H1 (cell line): ENCODE data around the gene MAP10. TPM values are rescaled to one million over a fixed set of nuclear protein-coding genes. Genes with fewer than 3 reads are reported as not detected.

Source experiments
- BCL11A ChIP-seq, 2 experiments: IDR thresholded peaks; one replicate each; pipeline ENCODE4 v1.6.1; 2011; ENCODE audit warnings: low read depth in 2 of 2, low read length in 2 of 2, mild to moderate bottlenecking in 2 of 2
- CBX5 ChIP-seq: fragments of 300-800, 300-1000 bp; sonication (generic); IDR thresholded peaks from 2 replicates; pipeline ENCODE4 v1.7.1; 2016; ENCODE audit warnings: antibody characterized with exemption, low read length, low read depth
- CREB1 ChIP-seq: IDR thresholded peaks from 2 replicates; pipeline ENCODE4 v1.6.1; 2012; ENCODE audit warnings: inconsistent platforms
- CTBP2 ChIP-seq: IDR thresholded peaks from 2 replicates; pipeline ENCODE4 v1.7.0; 2011; ENCODE audit warnings: borderline replicate concordance, mild to moderate bottlenecking, moderate library complexity, mixed read lengths, low read length; ENCODE audit not compliant: insufficient read depth, insufficient read length
- FOSL1 ChIP-seq: IDR thresholded peaks from 2 replicates; pipeline ENCODE4 v1.6.1; 2011; ENCODE audit warnings: mild to moderate bottlenecking, low read depth, low read length, moderate library complexity; ENCODE audit not compliant: insufficient read depth
- GABPA ChIP-seq: IDR thresholded peaks from 2 replicates; pipeline ENCODE4 v1.6.1; 2011; ENCODE audit warnings: mild to moderate bottlenecking, low read length, moderate library complexity, borderline replicate concordance; ENCODE audit not compliant: insufficient read depth
- GTF2F1 ChIP-seq: IDR thresholded peaks from 2 replicates; pipeline ENCODE4 v1.6.1; 2012; ENCODE audit warnings: low read depth, low read length, improper control_type of control experiment, borderline replicate concordance
- MAFK ChIP-seq: IDR thresholded peaks from 2 replicates; pipeline ENCODE4 v1.6.1; 2012; ENCODE audit warnings: low read depth, mild to moderate bottlenecking, improper control_type of control experiment, low read length
- MAX ChIP-seq: IDR thresholded peaks from 2 replicates; pipeline ENCODE4 v1.6.1; 2012; ENCODE audit warnings: inconsistent platforms
- NANOG ChIP-seq: IDR thresholded peaks from 2 replicates; pipeline ENCODE4 v1.6.1; 2011; ENCODE audit warnings: low read length, low read depth, mild to moderate bottlenecking, inconsistent platforms; ENCODE audit not compliant: insufficient read depth, poor library complexity, severe bottlenecking
- NRF1 ChIP-seq: IDR thresholded peaks from 2 replicates; pipeline ENCODE4 v1.6.1; 2011; ENCODE audit warnings: mild to moderate bottlenecking, low read depth, low read length, improper control_type of control experiment
- POU5F1 ChIP-seq: IDR thresholded peaks from 2 replicates; pipeline ENCODE4 v1.6.1; 2011; ENCODE audit warnings: low read depth, mild to moderate bottlenecking, low read length, moderate library complexity
- RBBP5 ChIP-seq: IDR thresholded peaks from 2 replicates; pipeline ENCODE4 v1.7.1; 2012; ENCODE audit warnings: low read depth, mild to moderate bottlenecking, inconsistent platforms, low read length, moderate library complexity, borderline replicate concordance
- RNF2 ChIP-seq: fragments of 200-900, 300-1000 bp; sonication (generic); IDR thresholded peaks from 2 replicates; pipeline ENCODE4 v1.7.1; 2016; ENCODE audit warnings: borderline replicate concordance, low read depth, mild to moderate bottlenecking, antibody characterized with exemption, low read length; ENCODE audit not compliant: poor library complexity, severe bottlenecking; ENCODE audit errors: missing control alignments
- SIN3A ChIP-seq, 2 experiments: IDR thresholded peaks in 1 of 2; conservative IDR thresholded peaks in 1 of 2; 2 replicates each; pipeline ENCODE4 v1.6.1; 2011 to 2012; ENCODE audit warnings: low read length in 2 of 2, improper control_type of control experiment in 1 of 2, low read depth in 1 of 2, mild to moderate bottlenecking in 1 of 2
- SP2 ChIP-seq: IDR thresholded peaks from 2 replicates; pipeline ENCODE4 v1.6.1; 2012; ENCODE audit warnings: mild to moderate bottlenecking, low read length, inconsistent platforms
- SUZ12 ChIP-seq: fragments of 200-600 bp; sonication (generic); IDR thresholded peaks from 2 replicates; pipeline ENCODE4 v1.6.1; 2012; ENCODE audit warnings: mild to moderate bottlenecking, inconsistent platforms, low read length, moderate library complexity, mixed read lengths
- TAF1 ChIP-seq: IDR thresholded peaks from 2 replicates; pipeline ENCODE4 v1.6.1; 2011; ENCODE audit warnings: mild to moderate bottlenecking, low read depth, low read length
- TAF7 ChIP-seq: optimal IDR thresholded peaks from 2 replicates; pipeline ENCODE3; 2011; ENCODE audit warnings: low read depth, mild to moderate bottlenecking, inconsistent platforms, low read length, moderate library complexity, borderline replicate concordance
- TEAD4 ChIP-seq: IDR thresholded peaks from 2 replicates; pipeline ENCODE4 v1.6.1; 2012; ENCODE audit warnings: low read depth, low read length, inconsistent platforms, mixed read lengths
- ZNF274 ChIP-seq: IDR thresholded peaks from 2 replicates; pipeline ENCODE4 v1.7.0; 2012; ENCODE audit warnings: low read length, borderline replicate concordance; ENCODE audit errors: extremely low read depth
- polyA plus RNA-seq, 7 experiments: library from polyadenylated mRNA; depleted of rRNA in 3 of 7; stranded (reverse) in 5 of 7; unstranded in 2 of 7; fragments of >200 nt in 5 of 7; fragments of 200-250 nt in 2 of 7; gene quantifications; 1 replicate in 5 of 7; 2 replicates in 1 of 7; 4 replicates in 1 of 7; pipeline versions ENCODE4 v1.2.1 to v1.2.3, GENCODE V29; 2011 to 2013; ENCODE audit warnings: missing spikeins in 2 of 7, mixed read lengths in 2 of 7
- total RNA-seq: library from RNA; stranded (reverse); fragmentation: NEBNext Ultra II Directional; extraction: Animal tissue kit (Norgen Biotek cat#: 25700); gene quantifications from 2 replicates; pipeline ENCODE4 v1.2.1, GENCODE V29; 2021
- TF ChIP-seq, protein P1 (sequence below): IDR thresholded peaks from 2 replicates; pipeline ENCODE4 v1.6.1; 2011; ENCODE audit warnings: low read depth, mild to moderate bottlenecking, low read length; ENCODE audit not compliant: insufficient read depth

Gene MAP10
- total and polyA plus RNA-seq, 2 of the 8 experiments (the other 6 are each of a cell fraction or from before 2014, with no cell fraction given): 1.5 to 3.5 TPM

GRCh38 chr1:232805269-232806185 is at the start of gene MAP10 (continued):
- TF ChIP-seq, protein P1, sequence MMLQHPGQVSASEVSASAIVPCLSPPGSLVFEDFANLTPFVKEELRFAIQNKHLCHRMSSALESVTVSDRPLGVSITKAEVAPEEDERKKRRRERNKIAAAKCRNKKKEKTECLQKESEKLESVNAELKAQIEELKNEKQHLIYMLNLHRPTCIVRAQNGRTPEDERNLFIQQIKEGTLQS: no peak
- TF ChIP-seq TAF7: peak; percentile 82
- TF ChIP-seq FOSL1: no peak
- TF ChIP-seq RNF2: no peak
- TF ChIP-seq POU5F1: no peak
- TF ChIP-seq NRF1: no peak
- TF ChIP-seq RBBP5: peak; percentile 77; the same call in 1 of the 2 replicates
- TF ChIP-seq TAF1: peak; percentile 94
- TF ChIP-seq ZNF274: no peak
- TF ChIP-seq CREB1: no peak; the same call in 1 of the 2 replicates
- TF ChIP-seq CTBP2: no peak
- no peak for TF ChIP-seq TEAD4
- TF ChIP-seq CBX5: no peak
- TF ChIP-seq SIN3A (conservative IDR thresholded peaks at IDR 0.05 in 1 of 2, IDR thresholded peaks at IDR 0.05 in 1 of 2; ENCODE audit: low read depth in 1 of 2, low read length in 2 of 2): peak in 1 of 2 experiments; percentile 54; a peak in 1 of 4 replicates
- TF ChIP-seq BCL11A (IDR thresholded peaks at IDR 0.05; ENCODE audit: low read depth in 2 of 2, low read length in 2 of 2): no peak
- TF ChIP-seq MAFK: no peak
- peak; percentile 89 for TF ChIP-seq GTF2F1
- no peak for TF ChIP-seq SUZ12
- no peak for TF ChIP-seq GABPA
- peak; percentile 69 for TF ChIP-seq MAX
- no peak for TF ChIP-seq NANOG
- no peak for TF ChIP-seq SP2
